Measurements from ENCODE around the gene LUM.
A peak's percentile ranks its signal among the peaks of the same experiment; 100 is the strongest.

The LUM gene

DNA sequence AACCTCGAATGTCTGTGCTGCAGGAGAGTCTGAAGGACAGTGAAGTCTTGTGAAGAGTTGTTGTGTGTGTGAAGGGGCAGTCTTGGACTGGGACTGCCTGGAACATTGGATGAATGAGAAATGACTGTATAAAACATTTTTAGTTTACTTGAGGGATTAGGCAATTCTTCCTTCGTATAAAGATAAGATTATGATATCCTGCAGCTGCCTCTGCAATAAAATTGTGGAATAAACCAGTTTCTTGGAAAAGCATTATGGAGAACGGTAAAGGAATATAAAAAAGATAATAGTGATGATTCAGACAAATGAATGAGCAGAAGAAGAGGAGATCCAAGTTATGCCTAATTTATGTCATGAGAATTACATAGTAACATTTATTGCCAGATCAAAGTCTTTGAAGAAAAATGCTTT lies 30.9 kb upstream of the LUM start:
- no peak overlapping the region for H3K4me3 ChIP-seq (replicated peaks; ENCODE audit: low read depth, low read length)
- TF ChIP-seq, protein P1, sequence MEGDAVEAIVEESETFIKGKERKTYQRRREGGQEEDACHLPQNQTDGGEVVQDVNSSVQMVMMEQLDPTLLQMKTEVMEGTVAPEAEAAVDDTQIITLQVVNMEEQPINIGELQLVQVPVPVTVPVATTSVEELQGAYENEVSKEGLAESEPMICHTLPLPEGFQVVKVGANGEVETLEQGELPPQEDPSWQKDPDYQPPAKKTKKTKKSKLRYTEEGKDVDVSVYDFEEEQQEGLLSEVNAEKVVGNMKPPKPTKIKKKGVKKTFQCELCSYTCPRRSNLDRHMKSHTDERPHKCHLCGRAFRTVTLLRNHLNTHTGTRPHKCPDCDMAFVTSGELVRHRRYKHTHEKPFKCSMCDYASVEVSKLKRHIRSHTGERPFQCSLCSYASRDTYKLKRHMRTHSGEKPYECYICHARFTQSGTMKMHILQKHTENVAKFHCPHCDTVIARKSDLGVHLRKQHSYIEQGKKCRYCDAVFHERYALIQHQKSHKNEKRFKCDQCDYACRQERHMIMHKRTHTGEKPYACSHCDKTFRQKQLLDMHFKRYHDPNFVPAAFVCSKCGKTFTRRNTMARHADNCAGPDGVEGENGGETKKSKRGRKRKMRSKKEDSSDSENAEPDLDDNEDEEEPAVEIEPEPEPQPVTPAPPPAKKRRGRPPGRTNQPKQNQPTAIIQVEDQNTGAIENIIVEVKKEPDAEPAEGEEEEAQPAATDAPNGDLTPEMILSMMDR (IDR thresholded peaks at IDR 0.05; ENCODE audit: low read length, missing control alignments): no peak
- DNase-seq (ENCODE audit: low read depth): peak; percentile 87

DNA sequence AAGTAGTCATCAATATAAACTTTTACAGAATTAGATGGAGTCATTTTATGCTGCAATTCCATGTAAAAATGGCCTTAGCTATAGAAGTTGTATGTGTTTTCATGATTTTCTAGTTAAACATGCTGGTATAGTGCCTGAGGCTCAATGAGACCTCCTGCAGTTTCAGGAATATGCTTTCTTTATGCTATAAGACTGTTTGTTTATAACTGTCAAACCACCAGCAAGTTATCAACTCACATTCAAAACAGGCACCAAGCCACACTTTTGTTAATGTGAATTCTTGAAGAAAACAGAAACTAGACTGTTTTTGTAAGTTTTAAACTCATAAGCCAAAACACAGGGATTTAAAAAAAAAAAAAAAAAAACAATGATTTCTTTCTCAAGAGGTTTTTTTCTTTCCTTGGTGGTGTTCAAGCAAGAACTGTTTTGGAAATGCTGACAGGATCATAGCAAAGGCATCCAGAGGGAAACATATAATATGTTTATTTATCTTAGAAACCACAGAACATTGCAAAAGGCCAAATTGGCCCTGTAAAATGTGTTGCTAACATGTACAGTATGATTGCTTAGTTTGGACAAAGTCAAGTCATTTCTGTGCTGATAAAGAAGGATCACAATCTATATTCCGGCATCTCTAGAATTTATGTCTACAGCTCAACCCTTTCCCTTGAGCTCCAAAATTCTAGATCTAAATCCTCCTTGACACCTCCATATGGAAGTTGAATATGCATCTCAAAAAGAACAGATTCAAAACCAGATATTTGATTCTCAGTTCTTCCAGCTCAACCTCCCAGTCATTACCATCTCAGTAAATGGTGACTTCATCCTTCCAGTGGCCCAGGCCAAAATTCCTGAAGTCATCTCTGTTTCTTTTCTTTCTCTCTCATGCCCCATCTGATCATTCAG lies 29.0 kb upstream of the LUM start:
- DNase-seq (ENCODE audit: low read depth): peak; percentile 91
- TF ChIP-seq, protein P1 (IDR thresholded peaks at IDR 0.05; ENCODE audit: low read length, missing control alignments): no peak

DNA sequence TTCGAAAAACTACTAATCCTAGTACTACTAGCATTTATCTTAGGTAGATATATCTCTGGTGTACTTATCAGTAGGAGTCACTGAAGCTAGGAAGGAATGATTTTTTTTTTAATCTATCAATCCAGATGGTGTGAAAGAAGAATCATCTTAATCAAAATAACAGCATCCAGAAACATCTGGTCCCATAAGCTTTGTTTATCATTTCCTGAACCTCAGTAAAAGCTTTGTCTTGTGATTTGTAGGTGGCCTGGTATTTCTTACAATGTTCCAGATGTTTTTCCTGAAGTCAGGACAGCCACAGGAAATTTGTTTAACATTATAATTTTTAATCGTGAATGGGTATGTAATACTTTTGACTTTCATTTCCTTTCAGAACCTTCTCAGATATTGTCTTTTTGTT lies 28.0 kb upstream of the LUM start:
- peak; percentile 57 for DNase-seq (ENCODE audit: low read depth)
- no peak overlapping the region for H3K4me3 ChIP-seq (replicated peaks; ENCODE audit: low read depth, low read length)

More for the DNA sequence above, 29.0 kb upstream of the LUM start:
- H3K4me3 ChIP-seq (replicated peaks; ENCODE audit: low read depth, low read length): no peak overlapping the region

DNA sequence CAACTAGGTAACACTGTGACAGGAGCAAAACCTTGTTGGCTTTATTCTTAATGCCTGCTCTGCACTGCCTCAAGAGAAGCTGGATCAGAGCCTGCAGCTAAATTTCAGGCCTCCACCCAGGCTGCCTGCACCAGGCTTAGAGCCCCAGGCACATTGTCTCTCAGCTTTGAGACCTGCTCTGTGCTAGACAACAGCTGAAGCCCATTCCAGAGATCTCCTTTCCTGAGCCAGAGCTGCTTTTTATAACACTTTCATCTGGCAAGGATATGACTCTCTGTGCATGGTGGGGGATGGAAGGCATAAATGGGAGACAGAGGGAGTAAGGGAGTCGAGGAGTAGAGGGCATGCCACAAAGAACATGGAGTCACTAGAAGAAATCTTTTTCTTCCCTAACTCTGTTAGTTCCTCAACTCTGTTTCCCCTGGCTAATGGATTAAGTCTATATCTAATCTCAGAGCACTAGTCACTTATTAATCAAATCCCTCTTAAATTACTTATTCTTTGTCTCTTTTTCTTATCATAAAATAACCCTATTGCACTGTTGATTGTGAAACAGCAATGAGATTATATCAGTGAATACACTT lies 27.1 kb upstream of the LUM start:
- no peak overlapping the region for H3K4me3 ChIP-seq (replicated peaks; ENCODE audit: low read depth, low read length)
- DNase-seq (ENCODE audit: low read depth): peak; percentile 56
- TF ChIP-seq, protein P1 (IDR thresholded peaks at IDR 0.05; ENCODE audit: low read length, missing control alignments): no peak

More for the DNA sequence above, 28.0 kb upstream of the LUM start:
- TF ChIP-seq, protein P1 (IDR thresholded peaks at IDR 0.05; ENCODE audit: low read length, missing control alignments): no peak

DNA sequence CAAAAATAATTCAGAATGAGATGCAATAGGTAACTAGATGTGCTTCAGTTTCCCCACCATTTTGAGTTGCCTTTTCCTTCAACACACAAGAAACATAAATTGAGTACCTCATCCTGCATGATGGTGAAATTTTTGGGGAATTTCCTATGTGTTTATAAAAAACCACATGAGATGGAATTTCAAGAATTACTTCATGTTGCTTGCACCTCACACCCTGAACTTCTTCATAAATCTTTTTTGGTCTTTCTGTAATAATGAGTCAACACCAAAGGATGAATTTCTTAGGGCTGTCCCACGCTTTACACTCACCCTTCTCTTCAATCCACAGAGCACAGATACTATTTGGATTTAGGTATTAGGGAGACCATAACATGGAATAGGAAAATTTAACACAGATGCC lies 22.6 kb upstream of the LUM start:
- TF ChIP-seq, protein P1 (IDR thresholded peaks at IDR 0.05; ENCODE audit: low read length, missing control alignments): no peak
- H3K4me3 ChIP-seq (replicated peaks; ENCODE audit: low read depth, low read length): no peak overlapping the region
- DNase-seq (ENCODE audit: low read depth): peak; percentile 58

DNA sequence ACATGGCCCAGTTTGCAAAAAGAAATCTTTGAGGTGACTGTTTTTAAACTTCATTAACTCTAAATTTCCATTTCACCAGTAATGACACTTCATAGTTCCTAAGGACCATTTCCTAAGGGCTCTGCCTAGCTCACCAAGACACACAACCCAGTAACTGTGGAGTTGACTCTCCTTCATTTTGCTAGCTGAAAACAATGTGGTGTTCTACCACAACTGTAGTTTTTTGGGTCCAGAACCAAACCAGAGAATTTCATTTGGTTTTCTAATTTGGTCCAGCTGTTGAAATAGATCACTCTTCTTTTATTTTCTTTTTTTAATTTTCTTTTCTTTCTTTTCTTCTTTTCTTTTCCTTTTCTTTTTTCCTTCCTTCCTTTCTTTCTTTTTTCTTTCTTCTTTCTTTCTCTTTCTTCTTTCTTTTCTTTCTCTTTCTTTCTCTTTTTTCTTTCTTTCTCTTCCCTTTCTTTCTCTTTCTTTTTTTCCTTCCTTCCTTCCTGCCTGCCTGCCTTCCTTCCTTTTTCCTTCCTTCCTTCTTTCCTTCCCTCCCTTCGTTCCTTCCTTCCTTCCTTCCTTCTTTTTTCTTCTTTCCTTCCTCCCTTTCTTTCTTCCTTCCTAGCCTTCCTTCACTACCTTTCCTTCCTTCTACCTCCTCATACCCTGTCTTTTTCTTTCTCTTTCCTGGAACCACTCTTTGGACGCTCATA lies 18.5 kb upstream of the LUM start:
- no peak overlapping the region for H3K4me3 ChIP-seq (replicated peaks; ENCODE audit: low read depth, low read length)
- TF ChIP-seq, protein P1 (IDR thresholded peaks at IDR 0.05; ENCODE audit: low read length, missing control alignments): no peak
- no peak for DNase-seq (ENCODE audit: low read depth)

Measured in fibroblast of pulmonary artery (primary cell).